Liver (tissue), 9 donors: ENCODE measurements around the gene KRTAP12-4. TPM values are rescaled to one million over a fixed set of nuclear protein-coding genes. Genes with fewer than 3 reads are reported as not detected.

ENCODE experiments used
- DNase-seq: peaks from one replicate; pipeline ENCODE4 v3.0.0-alpha.2; 2017; ENCODE audit warnings: low spot score
- H3K27ac ChIP-seq, 2 donors: one replicate each; pipeline ENCODE4 v1.7.0; 2013; ENCODE audit warnings: inconsistent platforms in 2 of 2, low read length in 2 of 2, control low read depth in 1 of 2, low read depth in 1 of 2, mild to moderate bottlenecking in 1 of 2
- H3K27me3 ChIP-seq, 4 donors: one replicate each; pipeline versions ENCODE4 v1.6.1 to v1.7.0; 2013; ENCODE audit warnings: low read length in 3 of 4, inconsistent platforms in 1 of 4, mild to moderate bottlenecking in 1 of 4, moderate library complexity in 1 of 4; ENCODE audit not compliant: control insufficient read depth in 4 of 4, insufficient read depth in 4 of 4
- H3K36me3 ChIP-seq, 4 donors: one replicate each; pipeline versions ENCODE4 v1.6.1 to v1.7.0; 2013; ENCODE audit warnings: low read length in 3 of 4, mild to moderate bottlenecking in 3 of 4, low read depth in 1 of 4, moderate library complexity in 1 of 4; ENCODE audit not compliant: control insufficient read depth in 4 of 4, insufficient read depth in 3 of 4
- H3K4me1 ChIP-seq, 4 donors: one replicate each; pipeline versions ENCODE4 v1.6.1 to v1.7.0; 2013; ENCODE audit warnings: low read length in 3 of 4, mild to moderate bottlenecking in 3 of 4, moderate library complexity in 1 of 4; ENCODE audit not compliant: control insufficient read depth in 4 of 4, insufficient read depth in 4 of 4
- H3K4me3 ChIP-seq, 3 donors: one replicate each; pipeline versions ENCODE4 v1.6.1 to v1.7.0; 2013; ENCODE audit warnings: low read length in 3 of 3, control low read depth in 1 of 3, low read depth in 1 of 3, mild to moderate bottlenecking in 1 of 3
- H3K9ac ChIP-seq, 2 donors: one replicate each; pipeline ENCODE4 v1.7.0; 2013; ENCODE audit warnings: low read length in 2 of 2, mild to moderate bottlenecking in 2 of 2, moderate library complexity in 2 of 2, control low read depth in 1 of 2, low read depth in 1 of 2
- H3K9me3 ChIP-seq, 4 donors: one replicate each; pipeline versions ENCODE4 v1.6.1 to v1.7.0; 2013; ENCODE audit warnings: low read length in 3 of 4; ENCODE audit not compliant: control insufficient read depth in 4 of 4
- EGR1 ChIP-seq, 2 donors: IDR thresholded peaks; 2 replicates each; pipeline ENCODE4 v1.6.1; 2016 to 2018; ENCODE audit warnings: antibody characterized with exemption in 2 of 2, low read depth in 2 of 2
- FOXA1 ChIP-seq: IDR thresholded peaks from 2 replicates; pipeline ENCODE4 v1.6.1; 2016; ENCODE audit warnings: antibody characterized with exemption
- GABPA ChIP-seq, 2 donors: IDR thresholded peaks in 1 of 2; conservative IDR thresholded peaks in 1 of 2; 2 replicates each; pipeline ENCODE4 v1.6.1; 2016; ENCODE audit warnings: antibody characterized with exemption in 2 of 2, mild to moderate bottlenecking in 1 of 2, moderate library complexity in 1 of 2
- HNF4A ChIP-seq, 2 donors: conservative IDR thresholded peaks; 2 replicates each; pipeline ENCODE4 v1.6.1; 2016; ENCODE audit warnings: antibody characterized with exemption in 2 of 2, mild to moderate bottlenecking in 2 of 2
- HNF4G ChIP-seq: IDR thresholded peaks from 2 replicates; pipeline ENCODE4 v1.6.1; 2016; ENCODE audit warnings: antibody characterized with exemption
- JUND ChIP-seq, 2 donors: IDR thresholded peaks; 2 replicates each; pipeline ENCODE4 v1.6.1; 2016; ENCODE audit warnings: antibody characterized with exemption in 2 of 2
- NR2F2 ChIP-seq: IDR thresholded peaks from 2 replicates; pipeline ENCODE4 v1.6.1; 2016; ENCODE audit warnings: antibody characterized with exemption
- RXRA ChIP-seq, 2 donors: IDR thresholded peaks; 2 replicates each; pipeline ENCODE4 v1.6.1; 2017 to 2018; ENCODE audit warnings: antibody characterized with exemption in 2 of 2, mild to moderate bottlenecking in 1 of 2
- SP1 ChIP-seq: IDR thresholded peaks from 2 replicates; pipeline ENCODE4 v1.6.1; 2018; ENCODE audit warnings: antibody characterized with exemption, mild to moderate bottlenecking
- TAF1 ChIP-seq: conservative IDR thresholded peaks from 2 replicates; pipeline ENCODE4 v1.6.1; 2016; ENCODE audit warnings: antibody characterized with exemption, mild to moderate bottlenecking
- YY1 ChIP-seq: IDR thresholded peaks from 2 replicates; pipeline ENCODE4 v1.6.1; 2016; ENCODE audit warnings: antibody characterized with exemption, mild to moderate bottlenecking
- WGBS: extraction: QIAGEN DNeasy Blood & Tissue Kit; methylation state at CpG from one replicate; pipeline ENCODE4 v1.1.7; 2013; 5-methylcytosine and 5-hydroxymethylcytosine counted together
- polyA plus RNA-seq, 2 donors: library from polyadenylated mRNA; stranded (reverse) in 1 of 2; unstranded in 1 of 2; fragments of 200-250 nt in 1 of 2; fragments of >200 nt in 1 of 2; fragmentation: Nextera tagmentation in 1 of 2; extraction: Ambion mirVana in 1 of 2; gene quantifications; one replicate each; pipeline versions ENCODE4 v1.2.1 to v1.2.3, GENCODE V29; 2013 to 2015
- total RNA-seq, 2 donors: library from RNA; depleted of rRNA; stranded (reverse); fragments of >200 nt; gene quantifications; one replicate each; pipeline ENCODE4 v1.2.3, GENCODE V29; 2014
- TF ChIP-seq, protein P1 (sequence below): IDR thresholded peaks from 2 replicates; pipeline ENCODE4 v1.6.1; 2016; ENCODE audit warnings: antibody characterized with exemption
- TF ChIP-seq, protein P2 (sequence below): IDR thresholded peaks from 2 replicates; pipeline ENCODE4 v1.6.1; 2016; ENCODE audit warnings: antibody characterized with exemption, mild to moderate bottlenecking
- TF ChIP-seq, protein P3 (sequence below): fragments of 150-350 bp; IDR thresholded peaks from 2 replicates; pipeline ENCODE4 v1.5.1; 2017; ENCODE audit warnings: improper control_type of control experiment, low read depth, low read length; ENCODE audit not compliant: missing input control
- TF ChIP-seq, protein P4 (sequence below): IDR thresholded peaks from 2 replicates; pipeline ENCODE4 v1.6.1; 2016; ENCODE audit warnings: antibody characterized with exemption
- TF ChIP-seq, protein P5 (sequence below): IDR thresholded peaks from 2 replicates; pipeline ENCODE4 v1.6.1; 2016; ENCODE audit warnings: antibody characterized with exemption
- donor health status: healthy.
- donor health status: healthy.
- donor health status: healthy.
- donor health status: healthy.
- donor health status: healthy.

The KRTAP12-4 gene
- total and polyA plus RNA-seq, 4 donors, result not detected

DNA sequence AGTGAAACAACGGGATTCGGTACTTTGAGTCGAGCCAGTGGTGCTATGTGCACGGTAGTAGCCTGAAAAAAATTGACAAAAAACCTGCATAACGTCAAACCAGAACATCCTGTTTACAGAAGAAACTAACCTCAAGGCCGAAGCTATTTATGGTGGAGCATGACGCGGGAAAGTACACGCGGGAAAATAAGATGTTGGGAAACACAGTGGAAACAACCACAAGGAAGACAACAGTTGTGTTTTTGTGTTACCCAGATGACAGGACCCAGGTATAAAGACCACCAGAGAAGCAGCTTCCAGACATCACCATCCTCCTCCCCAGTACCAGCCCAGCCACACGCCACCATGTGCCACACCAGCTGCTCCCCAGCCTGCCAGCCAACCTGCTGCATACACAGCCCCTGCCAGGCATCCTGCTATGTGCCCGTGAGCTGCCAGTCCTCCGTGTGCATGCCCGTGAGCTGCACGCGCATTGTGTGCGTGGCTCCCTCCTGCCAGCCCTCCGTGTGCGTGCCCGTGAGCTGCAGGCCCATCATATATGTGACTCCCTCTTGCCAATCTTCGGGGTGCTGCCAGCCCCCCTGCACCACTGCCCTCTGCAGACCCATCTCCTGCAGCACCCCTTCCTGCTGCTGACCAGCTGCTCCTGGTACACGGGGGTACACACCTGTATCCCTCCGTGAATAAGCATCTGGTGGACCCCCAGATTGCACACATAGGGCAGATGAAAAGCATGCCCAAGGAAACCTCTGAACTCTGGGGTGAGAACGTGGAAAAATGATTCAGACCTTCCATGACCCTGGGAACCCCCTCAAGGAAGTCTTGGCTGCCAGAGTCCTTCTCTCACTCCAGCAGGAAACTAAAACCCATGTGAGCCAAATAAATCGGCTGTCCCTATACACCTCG is 3.4 kb upstream of the KRTAP12-4 start, which contains the start of gene KRTAP12-3:
Gene KRTAP12-3, plus strand, starts transcription at position 298 of the 906 bp plus-strand sequence. Its CDS starts 48 bp downstream, at position 346.
- Histone ChIP-seq H3K9me3 (peaks cover 0 to 5% (median 0%) of the 10 kb centered on the region in 4 donors), H3K4me3 (no peak within 1 kb of the TSS), H3K4me1 (no peaks in the 10 kb centered on the region), H3K36me3 (no peaks in the 10 kb centered on the region), H3K9ac (no peak within 1 kb of the TSS), H3K27me3 (no peaks in the 10 kb centered on the region), H3K27ac (peak within 1 kb of the TSS; percentile 25 to 58)
- TF ChIP-seq, protein P1, sequence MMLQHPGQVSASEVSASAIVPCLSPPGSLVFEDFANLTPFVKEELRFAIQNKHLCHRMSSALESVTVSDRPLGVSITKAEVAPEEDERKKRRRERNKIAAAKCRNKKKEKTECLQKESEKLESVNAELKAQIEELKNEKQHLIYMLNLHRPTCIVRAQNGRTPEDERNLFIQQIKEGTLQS, result no peak
- no peak for TF ChIP-seq HNF4A (conservative IDR thresholded peaks at IDR 0.05)
- TF ChIP-seq, protein P2, sequence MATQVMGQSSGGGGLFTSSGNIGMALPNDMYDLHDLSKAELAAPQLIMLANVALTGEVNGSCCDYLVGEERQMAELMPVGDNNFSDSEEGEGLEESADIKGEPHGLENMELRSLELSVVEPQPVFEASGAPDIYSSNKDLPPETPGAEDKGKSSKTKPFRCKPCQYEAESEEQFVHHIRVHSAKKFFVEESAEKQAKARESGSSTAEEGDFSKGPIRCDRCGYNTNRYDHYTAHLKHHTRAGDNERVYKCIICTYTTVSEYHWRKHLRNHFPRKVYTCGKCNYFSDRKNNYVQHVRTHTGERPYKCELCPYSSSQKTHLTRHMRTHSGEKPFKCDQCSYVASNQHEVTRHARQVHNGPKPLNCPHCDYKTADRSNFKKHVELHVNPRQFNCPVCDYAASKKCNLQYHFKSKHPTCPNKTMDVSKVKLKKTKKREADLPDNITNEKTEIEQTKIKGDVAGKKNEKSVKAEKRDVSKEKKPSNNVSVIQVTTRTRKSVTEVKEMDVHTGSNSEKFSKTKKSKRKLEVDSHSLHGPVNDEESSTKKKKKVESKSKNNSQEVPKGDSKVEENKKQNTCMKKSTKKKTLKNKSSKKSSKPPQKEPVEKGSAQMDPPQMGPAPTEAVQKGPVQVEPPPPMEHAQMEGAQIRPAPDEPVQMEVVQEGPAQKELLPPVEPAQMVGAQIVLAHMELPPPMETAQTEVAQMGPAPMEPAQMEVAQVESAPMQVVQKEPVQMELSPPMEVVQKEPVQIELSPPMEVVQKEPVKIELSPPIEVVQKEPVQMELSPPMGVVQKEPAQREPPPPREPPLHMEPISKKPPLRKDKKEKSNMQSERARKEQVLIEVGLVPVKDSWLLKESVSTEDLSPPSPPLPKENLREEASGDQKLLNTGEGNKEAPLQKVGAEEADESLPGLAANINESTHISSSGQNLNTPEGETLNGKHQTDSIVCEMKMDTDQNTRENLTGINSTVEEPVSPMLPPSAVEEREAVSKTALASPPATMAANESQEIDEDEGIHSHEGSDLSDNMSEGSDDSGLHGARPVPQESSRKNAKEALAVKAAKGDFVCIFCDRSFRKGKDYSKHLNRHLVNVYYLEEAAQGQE, result no peak
- TF ChIP-seq, protein P3, sequence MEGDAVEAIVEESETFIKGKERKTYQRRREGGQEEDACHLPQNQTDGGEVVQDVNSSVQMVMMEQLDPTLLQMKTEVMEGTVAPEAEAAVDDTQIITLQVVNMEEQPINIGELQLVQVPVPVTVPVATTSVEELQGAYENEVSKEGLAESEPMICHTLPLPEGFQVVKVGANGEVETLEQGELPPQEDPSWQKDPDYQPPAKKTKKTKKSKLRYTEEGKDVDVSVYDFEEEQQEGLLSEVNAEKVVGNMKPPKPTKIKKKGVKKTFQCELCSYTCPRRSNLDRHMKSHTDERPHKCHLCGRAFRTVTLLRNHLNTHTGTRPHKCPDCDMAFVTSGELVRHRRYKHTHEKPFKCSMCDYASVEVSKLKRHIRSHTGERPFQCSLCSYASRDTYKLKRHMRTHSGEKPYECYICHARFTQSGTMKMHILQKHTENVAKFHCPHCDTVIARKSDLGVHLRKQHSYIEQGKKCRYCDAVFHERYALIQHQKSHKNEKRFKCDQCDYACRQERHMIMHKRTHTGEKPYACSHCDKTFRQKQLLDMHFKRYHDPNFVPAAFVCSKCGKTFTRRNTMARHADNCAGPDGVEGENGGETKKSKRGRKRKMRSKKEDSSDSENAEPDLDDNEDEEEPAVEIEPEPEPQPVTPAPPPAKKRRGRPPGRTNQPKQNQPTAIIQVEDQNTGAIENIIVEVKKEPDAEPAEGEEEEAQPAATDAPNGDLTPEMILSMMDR, result no peak
- no peak for TF ChIP-seq RXRA (IDR thresholded peaks at IDR 0.05)
- TF ChIP-seq, protein P4, sequence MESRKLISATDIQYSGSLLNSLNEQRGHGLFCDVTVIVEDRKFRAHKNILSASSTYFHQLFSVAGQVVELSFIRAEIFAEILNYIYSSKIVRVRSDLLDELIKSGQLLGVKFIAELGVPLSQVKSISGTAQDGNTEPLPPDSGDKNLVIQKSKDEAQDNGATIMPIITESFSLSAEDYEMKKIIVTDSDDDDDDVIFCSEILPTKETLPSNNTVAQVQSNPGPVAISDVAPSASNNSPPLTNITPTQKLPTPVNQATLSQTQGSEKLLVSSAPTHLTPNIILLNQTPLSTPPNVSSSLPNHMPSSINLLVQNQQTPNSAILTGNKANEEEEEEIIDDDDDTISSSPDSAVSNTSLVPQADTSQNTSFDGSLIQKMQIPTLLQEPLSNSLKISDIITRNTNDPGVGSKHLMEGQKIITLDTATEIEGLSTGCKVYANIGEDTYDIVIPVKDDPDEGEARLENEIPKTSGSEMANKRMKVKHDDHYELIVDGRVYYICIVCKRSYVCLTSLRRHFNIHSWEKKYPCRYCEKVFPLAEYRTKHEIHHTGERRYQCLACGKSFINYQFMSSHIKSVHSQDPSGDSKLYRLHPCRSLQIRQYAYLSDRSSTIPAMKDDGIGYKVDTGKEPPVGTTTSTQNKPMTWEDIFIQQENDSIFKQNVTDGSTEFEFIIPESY, result no peak
- TF ChIP-seq, protein P5, sequence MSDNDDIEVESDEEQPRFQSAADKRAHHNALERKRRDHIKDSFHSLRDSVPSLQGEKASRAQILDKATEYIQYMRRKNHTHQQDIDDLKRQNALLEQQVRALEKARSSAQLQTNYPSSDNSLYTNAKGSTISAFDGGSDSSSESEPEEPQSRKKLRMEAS, result no peak
- no peak for TF ChIP-seq EGR1 (IDR thresholded peaks at IDR 0.05; ENCODE audit: low read depth in 2 of 2)
- TF ChIP-seq HNF4G, result no peak
- TF ChIP-seq SP1, result no peak
- no peak for TF ChIP-seq TAF1
- no peak for TF ChIP-seq YY1
- TF ChIP-seq NR2F2, result no peak
- TF ChIP-seq JUND (IDR thresholded peaks at IDR 0.05), result no peak
- no peak for TF ChIP-seq FOXA1
- no peak for TF ChIP-seq GABPA (IDR thresholded peaks at IDR 0.05 in 1 of 2, conservative IDR thresholded peaks at IDR 0.05 in 1 of 2)
- 75% methylated on average over 26 of the region's 26 CpGs for WGBS
- no peak for DNase-seq
